GM19193 (cell line): ENCODE measurements around the gene C3orf20.

Experiments used
- POLR2A ChIP-seq: IDR thresholded peaks from 4 replicates; pipeline ENCODE4 v1.6.1; 2011; ENCODE audit not compliant: insufficient read depth, insufficient read length; ENCODE audit errors: extremely low read depth

Gene C3orf20

DNA sequence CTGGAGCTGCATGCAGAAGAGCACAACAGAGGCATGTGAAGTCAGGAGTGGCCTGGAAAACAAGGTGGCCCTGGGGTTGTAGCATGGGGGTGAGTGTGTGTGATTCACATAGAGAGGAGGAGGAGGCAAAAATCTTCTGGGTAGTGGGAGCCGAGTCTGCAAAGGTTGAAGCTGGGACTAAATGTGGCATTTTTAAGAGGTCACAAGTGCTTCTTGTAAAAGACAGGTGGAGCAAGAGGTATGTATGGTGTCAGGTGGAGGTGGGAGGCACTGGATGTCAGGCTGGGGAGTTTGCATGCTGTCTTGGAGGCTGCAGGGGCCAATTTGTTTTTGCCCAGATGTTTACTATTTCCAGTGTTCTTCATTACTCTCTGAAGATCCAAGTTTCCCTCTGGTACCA lies 42.4 kb downstream of the C3orf20 start:
- TF ChIP-seq POLR2A: no peak

DNA sequence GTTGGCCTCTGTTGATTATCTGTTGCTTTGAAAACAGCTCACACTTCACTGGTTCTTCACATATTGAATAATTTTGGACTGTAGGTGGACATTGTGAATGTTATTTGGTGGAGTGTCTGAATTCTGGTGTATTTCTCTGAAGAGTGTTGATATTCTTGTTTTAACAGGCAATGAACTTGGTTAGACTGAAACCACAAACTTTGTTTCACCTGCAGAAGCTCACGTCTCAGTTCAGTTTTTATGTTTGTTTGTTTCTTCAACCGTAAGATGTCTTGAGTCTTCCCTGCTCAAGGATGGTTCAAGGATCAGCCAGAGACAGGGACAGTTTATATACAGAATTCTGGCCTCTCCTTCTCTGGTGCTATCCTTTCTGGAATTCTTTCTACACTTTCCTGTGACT lies 43.6 kb downstream of the C3orf20 start:
- no peak for TF ChIP-seq POLR2A

DNA sequence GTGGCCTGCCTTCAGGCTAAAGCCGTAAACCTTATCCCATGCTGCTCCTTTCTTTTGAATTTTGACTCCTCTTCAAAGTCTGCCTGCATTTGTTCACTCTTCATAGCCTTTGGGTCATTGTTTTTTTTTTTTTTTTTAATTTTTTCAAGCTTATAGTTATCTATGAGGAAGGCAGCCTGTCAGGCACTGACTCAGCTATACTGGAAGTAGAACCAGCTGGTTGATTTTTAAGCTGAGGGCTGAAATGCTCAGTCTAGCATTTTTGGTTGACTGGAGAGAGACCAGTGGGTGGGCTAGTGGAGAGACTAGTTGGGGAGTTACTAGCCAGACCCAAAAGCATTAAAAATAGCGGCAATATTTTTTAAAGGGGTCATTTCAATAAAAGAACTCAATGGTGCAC lies 44.1 kb downstream of the C3orf20 start:
- TF ChIP-seq POLR2A: no peak

DNA sequence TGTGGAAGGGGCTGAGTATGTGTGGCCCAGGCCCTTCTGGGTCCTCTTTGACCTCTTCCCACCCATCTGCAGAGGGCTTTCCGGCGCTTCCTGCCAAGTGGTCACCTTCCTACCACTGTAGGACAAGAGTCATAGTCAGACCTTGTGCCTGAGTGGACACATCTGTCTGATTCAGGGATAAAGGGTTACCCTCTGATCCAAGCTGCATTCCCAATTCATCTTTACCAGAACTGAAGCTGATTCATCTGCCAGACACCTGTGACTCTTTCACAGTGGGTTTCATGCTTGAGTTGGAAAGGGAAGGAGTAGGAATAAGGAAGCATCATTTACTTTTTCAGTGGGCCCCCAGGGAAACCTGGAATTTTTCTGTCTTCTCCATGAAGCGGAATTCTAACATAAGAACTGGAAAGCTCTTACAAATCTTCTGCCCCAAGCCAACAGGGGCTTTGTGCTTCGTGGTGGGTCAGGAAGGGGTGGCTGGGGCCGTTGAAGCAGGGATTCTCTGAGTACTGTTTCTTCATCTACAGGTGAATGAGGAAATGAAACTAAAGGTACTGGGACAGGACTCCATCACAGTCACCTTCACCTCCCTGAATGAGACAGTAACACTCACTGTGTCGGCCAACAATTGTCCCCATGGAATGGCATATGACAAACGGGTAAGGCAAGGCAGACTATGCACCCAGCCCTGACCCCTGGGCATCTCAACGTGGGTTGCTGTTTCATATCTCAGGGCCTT lies 46.4 kb downstream of the C3orf20 start:
- no peak for TF ChIP-seq POLR2A

DNA sequence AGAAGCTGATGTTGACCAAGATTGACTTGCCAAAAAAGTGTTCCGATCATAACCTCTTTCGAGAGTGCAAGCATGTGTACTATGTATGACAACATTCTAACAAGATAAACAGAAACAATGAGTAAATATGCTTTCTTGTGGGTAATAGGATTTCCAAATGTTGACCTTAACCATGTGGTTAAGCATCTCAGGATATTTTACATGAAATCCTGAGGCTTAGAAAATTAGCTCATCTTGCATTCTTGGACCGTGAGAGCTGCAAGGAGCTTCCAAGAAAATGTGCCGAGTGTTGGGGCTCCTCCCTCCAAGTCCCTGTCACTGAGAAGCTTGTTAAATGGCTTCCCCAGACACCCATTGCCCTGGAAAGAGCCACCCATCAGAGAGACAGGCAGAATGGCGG lies 50.1 kb downstream of the C3orf20 start:
- TF ChIP-seq POLR2A: no peak

DNA sequence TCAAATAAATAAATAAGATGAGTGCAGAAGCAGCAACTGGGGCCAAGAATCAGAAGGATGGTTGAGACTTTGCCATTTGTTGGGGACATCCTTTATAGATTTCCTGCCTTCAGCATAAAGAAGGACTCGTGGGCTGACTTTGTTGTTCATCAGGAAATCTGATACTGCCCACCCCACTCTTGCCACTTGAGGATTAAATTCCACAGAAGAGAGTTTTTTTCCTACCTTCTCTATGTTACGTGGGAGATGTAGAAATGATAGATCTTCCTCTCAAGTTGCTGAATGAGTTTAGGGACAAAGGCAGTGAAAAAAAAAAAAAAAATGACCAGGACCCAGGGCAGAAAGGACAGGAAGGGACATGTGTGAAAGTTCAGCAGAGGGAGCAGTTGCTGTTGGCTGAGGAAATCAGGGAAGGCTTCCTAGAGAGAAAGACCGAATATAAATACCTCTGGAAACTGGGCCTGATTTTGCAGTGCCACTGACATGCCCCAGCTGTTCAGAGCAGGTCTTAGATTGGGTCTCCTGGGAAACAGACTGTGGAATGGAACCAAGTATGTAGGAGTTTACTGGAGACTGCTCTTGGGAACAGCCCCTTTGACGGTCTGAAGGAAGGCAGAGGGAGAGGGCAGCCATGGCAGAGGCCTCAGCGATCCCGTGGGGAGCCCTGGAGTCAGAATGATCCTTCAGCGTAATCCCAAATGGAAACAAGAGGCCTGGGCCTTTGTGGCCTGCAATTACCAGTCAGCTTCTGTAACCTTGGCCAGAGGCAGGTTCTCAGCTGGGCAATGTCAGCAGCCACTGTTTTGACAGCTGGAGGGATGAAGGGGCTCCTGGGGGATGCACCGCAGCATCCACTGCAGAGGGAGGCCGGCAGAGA lies 50.9 kb downstream of the C3orf20 start:
- no peak for TF ChIP-seq POLR2A

DNA sequence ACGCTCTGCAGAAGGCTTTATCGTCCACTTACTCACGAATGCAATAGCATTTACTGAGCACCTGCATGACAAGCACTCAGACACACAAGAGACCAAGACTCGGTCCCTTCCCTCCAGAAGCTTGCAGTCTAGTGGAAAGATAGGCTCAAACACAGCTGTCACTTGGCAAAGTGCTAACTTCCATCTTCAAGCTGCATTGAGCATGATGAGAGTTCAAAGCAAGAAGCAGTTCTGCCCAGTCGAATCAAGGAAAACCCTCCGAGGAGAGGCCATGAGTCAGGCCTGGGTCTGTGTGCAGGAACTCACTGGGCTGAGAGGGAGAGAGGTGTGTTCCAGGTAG lies 51.5 kb downstream of the C3orf20 start:
- TF ChIP-seq POLR2A: no peak

DNA sequence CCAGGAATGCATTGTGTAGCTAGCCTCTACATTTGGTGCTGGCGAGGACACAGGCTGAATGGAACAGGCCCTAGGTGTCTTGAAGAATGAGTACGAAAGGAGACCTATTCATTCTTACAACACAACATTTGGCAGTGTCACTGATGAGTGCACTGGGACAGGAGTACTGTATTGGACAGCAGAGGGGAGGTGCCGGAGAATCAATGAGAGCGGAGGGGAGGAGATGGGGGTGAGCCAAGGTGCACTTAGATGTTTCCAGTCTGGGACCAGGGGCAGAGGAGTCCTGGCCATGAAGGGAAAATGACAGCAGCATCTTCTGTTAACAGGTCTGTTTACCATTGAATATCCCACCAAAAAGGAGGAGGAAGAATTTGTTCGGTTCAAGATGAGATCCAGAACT lies 53.2 kb downstream of the C3orf20 start:
- TF ChIP-seq POLR2A: no peak

DNA sequence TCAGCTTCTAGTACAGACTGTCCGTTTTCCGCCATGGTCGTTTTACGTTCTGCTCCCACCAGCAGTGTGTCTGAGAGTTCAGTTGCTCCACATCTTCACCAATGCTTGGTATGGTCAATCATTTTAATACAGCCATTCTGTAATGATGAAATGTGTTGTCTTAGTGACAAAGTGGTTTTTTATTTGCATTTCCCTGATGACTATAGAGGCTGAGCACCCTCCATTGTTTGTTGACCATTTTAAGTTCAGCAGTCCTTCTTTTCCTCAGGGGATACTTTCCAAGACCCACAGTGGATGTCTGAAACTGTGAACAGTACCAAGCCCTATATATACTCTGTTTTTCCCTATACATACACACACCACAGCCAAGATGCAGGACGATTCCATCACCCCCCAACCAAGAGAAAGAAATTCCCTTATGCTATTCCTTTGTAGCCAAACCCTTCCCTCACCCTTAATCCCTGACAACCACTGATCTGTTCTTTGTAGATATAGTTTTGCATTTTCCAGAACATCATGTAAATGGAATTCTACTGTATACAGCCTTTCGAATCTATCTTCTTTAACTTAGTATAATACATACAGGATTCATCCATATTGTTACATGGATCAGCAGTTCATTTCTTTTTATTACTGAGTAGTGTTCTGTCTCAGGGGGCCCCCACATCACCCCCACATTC lies 55.9 kb downstream of the C3orf20 start:
- TF ChIP-seq POLR2A: no peak

DNA sequence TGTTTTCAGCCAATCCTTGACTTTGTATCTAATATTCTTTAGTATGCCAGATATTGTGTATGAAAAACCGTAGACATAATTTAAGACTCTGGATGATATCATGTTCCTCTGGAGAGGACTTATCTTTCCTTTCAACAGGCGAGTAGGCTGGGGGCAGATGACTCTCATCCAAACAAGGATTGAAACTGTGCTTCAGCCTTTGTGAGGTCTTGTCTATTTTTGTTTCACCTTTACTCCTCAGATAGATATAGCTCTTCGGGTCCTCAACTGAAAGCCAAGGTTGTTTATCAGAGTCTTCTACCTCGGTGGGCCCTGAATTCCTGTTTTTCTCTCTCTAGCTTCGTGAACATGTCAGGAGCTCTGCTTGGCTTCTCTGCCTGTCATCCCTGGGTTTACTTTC lies 66.0 kb downstream of the C3orf20 start:
- no peak for TF ChIP-seq POLR2A

DNA sequence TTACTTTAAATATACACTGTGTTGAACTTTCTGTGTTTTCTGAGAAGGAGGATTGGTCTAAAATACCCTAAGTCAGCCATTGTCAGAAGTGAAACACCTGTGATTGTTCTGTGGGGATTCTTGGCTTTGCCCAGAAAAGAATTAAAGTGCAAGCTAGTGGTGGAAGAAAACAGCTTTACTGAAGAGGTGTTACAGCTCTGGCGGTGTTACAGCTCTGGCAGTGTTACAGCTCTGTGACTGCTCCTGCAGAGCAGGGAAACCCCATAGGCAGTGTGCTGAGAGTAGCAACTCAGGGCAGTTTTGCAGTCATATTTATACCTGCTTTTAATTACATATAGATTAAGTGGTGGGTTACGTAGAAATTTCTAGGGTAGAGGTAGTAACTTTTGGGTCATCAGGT lies 66.6 kb downstream of the C3orf20 start:
- TF ChIP-seq POLR2A: no peak

DNA sequence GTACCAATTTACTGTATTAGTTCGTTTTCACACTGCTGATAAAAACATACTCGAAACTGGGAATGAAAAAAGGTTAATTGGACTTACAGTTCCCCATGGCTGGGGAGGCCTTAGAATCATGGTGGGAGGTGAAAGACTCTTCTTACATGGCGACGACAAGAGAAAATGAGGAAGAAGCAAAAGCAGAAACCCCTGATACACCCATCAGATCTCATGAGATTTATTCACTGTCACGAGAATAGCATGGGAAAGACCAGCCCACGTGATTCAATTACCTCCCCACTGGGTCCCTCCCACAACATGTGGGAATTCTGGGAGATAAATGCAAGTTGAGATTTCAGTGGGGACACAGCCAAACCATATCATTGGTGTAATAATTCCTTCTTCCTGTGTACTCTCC lies 69.6 kb downstream of the C3orf20 start:
- TF ChIP-seq POLR2A: no peak

DNA sequence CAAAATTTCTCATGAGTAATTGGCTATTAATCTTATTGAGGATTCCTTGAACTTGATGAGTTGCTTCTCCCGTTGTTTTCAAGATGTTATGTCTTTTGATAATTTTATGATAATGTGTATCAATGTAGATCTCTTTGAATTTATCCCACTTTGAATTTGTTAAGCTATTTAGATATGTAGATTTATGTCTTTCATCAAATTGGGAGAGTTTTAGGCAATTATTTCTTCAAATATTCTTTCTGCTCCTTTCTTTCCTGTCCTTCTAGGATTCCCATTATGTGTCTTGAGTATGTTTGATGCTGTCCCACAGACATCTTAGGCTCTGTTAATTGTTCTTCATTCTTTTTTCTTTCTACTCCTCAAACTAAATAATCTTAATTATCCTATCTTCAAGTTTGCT lies 75.7 kb downstream of the C3orf20 start:
- no peak for TF ChIP-seq POLR2A

DNA sequence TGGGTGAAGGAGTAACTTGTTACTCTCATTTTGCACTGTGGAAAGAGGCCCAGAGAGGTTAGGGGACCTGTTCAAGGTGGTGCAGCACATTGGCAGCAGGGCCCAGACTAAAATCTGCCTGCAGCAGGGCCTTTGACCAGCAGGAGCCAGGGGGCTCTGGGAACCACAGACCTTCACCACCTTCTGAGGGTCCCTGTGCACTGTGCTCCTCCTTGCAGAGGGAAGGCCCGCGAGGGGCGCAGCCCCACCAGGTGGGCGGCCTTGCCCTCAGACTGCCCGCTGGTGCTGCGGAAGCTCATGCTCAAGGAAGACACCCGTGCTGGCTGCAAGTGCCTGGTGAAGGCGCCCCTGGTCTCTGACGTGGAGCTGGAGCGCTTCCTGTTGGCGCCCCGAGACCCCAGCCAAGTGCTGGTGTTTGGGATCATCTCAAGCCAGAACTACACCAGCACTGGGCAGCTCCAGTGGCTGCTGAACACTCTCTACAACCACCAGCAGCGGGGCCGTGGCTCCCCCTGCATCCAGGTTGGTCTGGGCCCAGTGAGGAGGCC lies 82.3 kb downstream of the C3orf20 start:
- no peak for TF ChIP-seq POLR2A

DNA sequence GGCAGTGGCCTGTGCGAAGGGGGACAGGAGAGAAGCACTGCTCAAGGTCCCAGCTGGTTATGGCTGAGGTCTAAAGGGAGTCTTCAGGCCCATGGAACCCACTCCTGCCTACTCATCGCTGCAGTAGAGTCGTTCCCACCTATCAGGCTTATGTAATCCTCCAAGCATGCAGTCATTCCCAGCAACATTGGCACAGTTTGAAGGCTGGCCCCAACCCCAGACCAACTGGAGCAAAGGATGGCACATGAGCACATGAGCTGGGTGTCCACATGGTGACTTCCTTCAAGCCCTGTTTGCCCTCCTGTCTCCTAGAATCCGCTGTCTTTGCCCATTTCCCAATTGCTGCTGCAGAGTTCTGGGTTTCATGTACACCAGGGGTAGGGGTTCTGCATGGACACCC lies 83.4 kb downstream of the C3orf20 start:
- no peak for TF ChIP-seq POLR2A
